Camera-type eye (tissue), 1 donor: ENCODE results near the gene BIVM. TPM values are rescaled to one million over a fixed set of nuclear protein-coding genes. Genes with fewer than 3 reads are reported as not detected.

Source experiments
- total RNA-seq: library from RNA; depleted of rRNA; stranded (reverse); fragments of >200 nt; gene quantifications from one replicate; pipeline ENCODE4 v1.2.3, GENCODE V29; 2014

Gene BIVM
- 45.9 TPM for total RNA-seq

DNA sequence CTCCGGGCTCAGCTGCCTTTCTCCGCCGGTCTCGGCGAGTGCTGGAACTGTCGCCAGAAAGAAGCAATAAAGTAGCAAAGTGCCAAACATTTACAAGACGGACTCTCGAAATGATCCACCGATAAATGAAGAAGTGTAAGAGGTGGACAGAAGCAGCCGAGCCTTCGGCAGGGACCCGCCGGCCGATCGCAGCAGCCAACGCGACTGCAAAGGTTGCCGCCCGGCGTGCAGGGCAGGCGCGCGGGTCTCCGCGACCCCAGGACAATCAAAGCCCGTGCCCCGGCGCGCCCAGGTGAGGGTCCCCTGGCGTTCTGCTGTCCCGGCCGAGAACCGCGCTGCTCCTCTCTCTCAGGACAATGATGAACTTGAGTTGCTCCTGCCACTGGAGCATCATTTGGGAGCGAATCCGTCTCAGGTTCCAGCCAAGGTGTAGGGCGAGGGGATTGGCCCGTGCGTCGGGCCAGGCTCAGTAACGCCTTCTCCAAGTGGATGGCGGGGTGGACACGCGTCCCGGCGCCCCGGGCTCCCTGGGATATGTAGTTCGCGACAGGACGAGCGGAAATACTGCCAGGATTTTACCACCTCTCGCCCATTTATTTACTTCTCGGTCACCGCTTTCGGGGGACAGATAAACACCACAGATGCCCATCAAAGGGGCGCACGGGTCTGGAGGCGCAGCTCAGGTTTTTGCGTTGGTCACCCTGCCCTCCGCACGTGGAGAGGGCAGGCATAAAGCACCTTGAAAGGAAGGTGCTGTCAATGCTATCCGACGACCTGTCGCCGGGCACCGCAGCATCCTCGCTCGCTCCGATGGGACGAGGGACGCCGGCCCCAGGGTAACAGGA lies at the start of gene BIVM, which contains the start of gene POGLUT2:
Gene BIVM (plus strand): TSS at position 539 of the 845 bp plus-strand sequence. CDS start 8,149 bp downstream, outside the sequence.
Gene POGLUT2 (minus strand): TSS at position 396 of the 845 bp plus-strand sequence. CDS start 306 bp downstream, at position 90.

DNA sequence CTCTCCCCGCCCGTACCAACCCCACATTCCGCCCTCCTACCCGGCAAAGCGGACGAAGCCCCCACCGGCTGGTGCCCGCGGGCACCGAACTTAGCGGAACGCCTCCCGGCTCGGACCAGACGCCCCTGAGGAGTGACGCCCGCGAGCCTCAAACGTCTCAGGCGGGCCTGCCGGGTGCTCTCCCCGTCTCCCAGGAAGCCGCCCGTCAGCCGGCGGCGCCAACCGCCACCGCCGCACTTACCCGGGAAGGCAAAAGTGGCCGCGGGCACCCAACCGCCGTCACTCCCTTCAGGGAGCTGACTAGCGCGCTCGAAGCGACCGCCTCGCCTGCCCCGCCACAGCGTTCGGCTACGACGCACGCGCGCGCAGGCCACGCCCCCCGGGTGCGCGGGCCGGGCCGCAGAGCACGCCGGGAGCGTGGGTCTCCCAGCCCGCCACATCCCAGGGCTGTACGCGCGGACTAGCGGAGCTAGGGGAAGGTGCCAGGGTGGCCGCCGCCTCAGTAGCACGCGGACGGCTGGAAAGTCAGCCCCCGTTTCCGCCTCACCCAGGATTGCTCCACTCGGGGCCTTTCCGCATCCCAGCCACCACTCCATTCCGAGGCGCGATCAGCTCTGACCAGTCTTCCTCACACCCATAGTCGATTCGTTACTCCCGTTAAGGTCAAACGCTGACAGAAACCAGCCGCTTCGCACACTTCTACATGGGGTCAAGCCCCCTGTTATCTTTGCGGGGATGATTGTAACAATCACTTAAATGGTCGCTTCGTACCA lies 25.3 kb upstream of the BIVM start, which contains the start of gene TEX30:
Gene TEX30 (minus strand): TSS at position 346 of the 773 bp plus-strand sequence. CDS start 3,760 bp downstream, outside the sequence.

GRCh38 chr13:102845630-102846260 lies 46.8 kb downstream of the BIVM start, which contains the start of gene ERCC5:
TSS of gene ERCC5 (plus strand) at chr13:102846032. CDS start at chr13:102846267, 235 bp downstream.

Other genes with a start within 250 kb of the BIVM start
- 77.5 TPM for gene TPP2, start 202.1 kb upstream of the BIVM start, total RNA-seq
- gene METTL21C, start 104.1 kb upstream of the BIVM start, total RNA-seq, result 2.9 TPM
- 13.0 TPM for gene TEX30, start 25.3 kb upstream of the BIVM start, total RNA-seq
- gene POGLUT2, start 143 bp upstream of the BIVM start, total RNA-seq, result 30.2 TPM
- 103 TPM for gene ERCC5, start 46.9 kb downstream of the BIVM start, total RNA-seq